ENCODE results near the gene HMGCR.

The HMGCR gene

DNA sequence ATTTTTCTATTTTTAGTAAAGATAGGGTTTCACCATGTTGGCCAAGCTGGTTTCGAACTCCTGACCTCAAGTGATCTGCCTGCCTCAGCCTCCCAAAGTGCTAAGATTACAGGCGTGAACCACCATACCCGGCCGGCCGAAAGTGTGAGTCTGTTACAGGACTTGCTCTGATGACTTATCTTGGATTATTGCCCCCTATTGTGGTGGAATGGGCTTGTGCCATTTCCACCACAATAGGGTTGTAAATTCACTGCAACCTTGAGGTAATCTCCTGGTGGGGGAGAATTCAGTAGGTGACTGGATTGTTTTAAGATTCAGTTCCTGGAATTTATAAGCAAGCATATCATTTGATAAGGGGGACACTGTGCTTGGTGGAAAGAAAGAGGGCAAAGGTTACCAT is 15.0 kb upstream of the HMGCR start:
- Histone ChIP-seq H3K9me3 (ENCODE audit: insufficient read depth, low read length) (no peaks in the 10 kb centered on the region), H3K4me2 (ENCODE audit: low read length) (no peak overlapping the region), H4K20me1 (ENCODE audit: insufficient read depth, low read length) (no peaks in the 10 kb centered on the region), H3K9ac (ENCODE audit: low read length) (no peak overlapping the region), H3K4me1 (ENCODE audit: low read length) (peaks cover 3% of the 10 kb centered on the region), H3K79me2 (ENCODE audit: low read length) (no peaks in the 10 kb centered on the region), H3K27me3 (ENCODE audit: low read depth, low read length) (no peaks in the 10 kb centered on the region), H3K36me3 (replicated peaks; ENCODE audit: low read depth, low read length) (no peaks in the 10 kb centered on the region), H2AFZ (ENCODE audit: low read depth, low read length) (no peak overlapping the region), H3K27ac (ENCODE audit: low read length) (no peak overlapping the region), H3K4me3 (ENCODE audit: low read length) (no peak overlapping the region)
- no peak for TF ChIP-seq EZH2phosphoT487 (IDR thresholded peaks at IDR 0.05; ENCODE audit: low read depth)
- TF ChIP-seq, protein P1, sequence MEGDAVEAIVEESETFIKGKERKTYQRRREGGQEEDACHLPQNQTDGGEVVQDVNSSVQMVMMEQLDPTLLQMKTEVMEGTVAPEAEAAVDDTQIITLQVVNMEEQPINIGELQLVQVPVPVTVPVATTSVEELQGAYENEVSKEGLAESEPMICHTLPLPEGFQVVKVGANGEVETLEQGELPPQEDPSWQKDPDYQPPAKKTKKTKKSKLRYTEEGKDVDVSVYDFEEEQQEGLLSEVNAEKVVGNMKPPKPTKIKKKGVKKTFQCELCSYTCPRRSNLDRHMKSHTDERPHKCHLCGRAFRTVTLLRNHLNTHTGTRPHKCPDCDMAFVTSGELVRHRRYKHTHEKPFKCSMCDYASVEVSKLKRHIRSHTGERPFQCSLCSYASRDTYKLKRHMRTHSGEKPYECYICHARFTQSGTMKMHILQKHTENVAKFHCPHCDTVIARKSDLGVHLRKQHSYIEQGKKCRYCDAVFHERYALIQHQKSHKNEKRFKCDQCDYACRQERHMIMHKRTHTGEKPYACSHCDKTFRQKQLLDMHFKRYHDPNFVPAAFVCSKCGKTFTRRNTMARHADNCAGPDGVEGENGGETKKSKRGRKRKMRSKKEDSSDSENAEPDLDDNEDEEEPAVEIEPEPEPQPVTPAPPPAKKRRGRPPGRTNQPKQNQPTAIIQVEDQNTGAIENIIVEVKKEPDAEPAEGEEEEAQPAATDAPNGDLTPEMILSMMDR (IDR thresholded peaks at IDR 0.05; ENCODE audit: low read depth, low read length): no peak

DNA sequence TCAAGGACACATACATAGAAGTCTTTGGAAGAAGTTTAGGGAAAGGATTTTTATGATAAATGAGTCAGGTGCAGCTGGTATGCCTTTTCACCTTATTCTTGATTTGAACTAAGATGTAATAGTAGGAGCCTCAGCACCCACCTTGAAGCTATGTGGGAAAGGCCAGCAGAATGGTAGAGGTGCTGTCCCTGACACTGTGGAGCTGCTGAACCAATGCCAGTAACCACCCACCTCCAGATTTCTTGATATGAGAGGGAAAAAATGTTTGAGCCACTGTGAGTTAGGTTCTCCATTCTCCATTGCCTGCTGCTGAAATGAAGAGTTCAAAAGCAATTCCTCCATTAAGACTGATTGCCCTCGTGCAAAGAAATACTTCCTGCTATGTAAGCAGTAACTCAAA is 12.2 kb upstream of the HMGCR start:
- no peak overlapping the region for H2AFZ ChIP-seq (ENCODE audit: low read depth, low read length)
- TF ChIP-seq EZH2phosphoT487 (IDR thresholded peaks at IDR 0.05; ENCODE audit: low read depth): no peak
- TF ChIP-seq, protein P1 (IDR thresholded peaks at IDR 0.05; ENCODE audit: low read depth, low read length): no peak
- H3K27me3 ChIP-seq (ENCODE audit: low read depth, low read length): no peaks in the 10 kb centered on the region
- no peak overlapping the region for H3K27ac ChIP-seq (ENCODE audit: low read length)
- no peaks in the 10 kb centered on the region for H4K20me1 ChIP-seq (ENCODE audit: insufficient read depth, low read length)
- H3K4me1 ChIP-seq (ENCODE audit: low read length): no peaks in the 10 kb centered on the region
- H3K4me3 ChIP-seq (ENCODE audit: low read length): no peak overlapping the region
- H3K9ac ChIP-seq (ENCODE audit: low read length): no peak overlapping the region
- H3K4me2 ChIP-seq (ENCODE audit: low read length): no peak overlapping the region
- no peaks in the 10 kb centered on the region for H3K36me3 ChIP-seq (replicated peaks; ENCODE audit: low read depth, low read length)
- H3K79me2 ChIP-seq (ENCODE audit: low read length): no peaks in the 10 kb centered on the region
- H3K9me3 ChIP-seq (ENCODE audit: insufficient read depth, low read length): no peaks in the 10 kb centered on the region

DNA sequence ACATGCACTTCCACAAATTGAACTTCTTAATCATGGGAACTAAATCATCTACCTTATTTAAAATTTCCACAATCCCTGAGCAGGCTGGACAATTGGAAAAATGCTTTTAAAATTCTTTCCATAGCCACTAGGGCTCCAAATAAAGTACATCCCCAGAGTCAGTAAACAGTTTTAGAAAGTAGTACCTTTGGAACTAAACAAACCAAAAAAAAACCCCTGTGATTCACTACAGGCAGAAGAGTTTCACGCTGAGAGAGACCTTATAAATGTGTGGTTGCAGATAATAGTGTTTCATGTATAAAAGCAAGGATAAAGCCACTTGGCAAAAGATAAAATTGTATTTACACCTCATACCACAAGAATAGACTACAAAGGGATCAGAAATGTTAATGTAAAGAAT is 11.8 kb upstream of the HMGCR start:
- Histone ChIP-seq H3K79me2 (ENCODE audit: low read length) (no peaks in the 10 kb centered on the region), H3K36me3 (replicated peaks; ENCODE audit: low read depth, low read length) (no peaks in the 10 kb centered on the region), H2AFZ (ENCODE audit: low read depth, low read length) (no peak overlapping the region), H3K9ac (ENCODE audit: low read length) (no peak overlapping the region), H3K4me3 (ENCODE audit: low read length) (no peak overlapping the region), H3K4me1 (ENCODE audit: low read length) (no peaks in the 10 kb centered on the region), H4K20me1 (ENCODE audit: insufficient read depth, low read length) (no peaks in the 10 kb centered on the region), H3K27ac (ENCODE audit: low read length) (no peak overlapping the region), H3K27me3 (ENCODE audit: low read depth, low read length) (no peaks in the 10 kb centered on the region), H3K9me3 (ENCODE audit: insufficient read depth, low read length) (no peaks in the 10 kb centered on the region), H3K4me2 (ENCODE audit: low read length) (no peak overlapping the region)
- TF ChIP-seq EZH2phosphoT487 (IDR thresholded peaks at IDR 0.05; ENCODE audit: low read depth): no peak
- TF ChIP-seq, protein P1 (IDR thresholded peaks at IDR 0.05; ENCODE audit: low read depth, low read length): no peak

DNA sequence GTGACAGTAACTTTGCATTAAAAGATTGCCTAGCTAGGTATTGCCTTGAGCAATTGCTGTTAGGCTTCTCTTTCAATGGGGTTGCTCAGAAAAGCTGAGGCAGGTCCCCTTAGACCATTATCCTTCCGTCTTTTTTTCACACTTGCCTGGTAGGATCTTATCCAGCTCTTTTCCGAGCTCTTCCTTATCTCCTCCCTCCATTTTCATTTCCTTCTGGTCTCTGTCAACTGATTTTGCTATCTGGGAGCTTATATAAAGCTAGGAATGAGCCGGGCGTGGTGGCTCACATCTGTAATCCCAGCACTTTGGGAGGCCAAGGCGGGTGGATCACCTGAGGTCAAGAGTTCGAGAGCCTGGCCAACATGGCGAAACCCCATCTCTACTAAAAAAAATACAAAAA is 6.6 kb upstream of the HMGCR start:
- Histone ChIP-seq H3K9ac (ENCODE audit: low read length) (no peak overlapping the region), H3K4me1 (ENCODE audit: low read length) (peaks cover 3% of the 10 kb centered on the region), H3K4me3 (ENCODE audit: low read length) (no peak overlapping the region), H4K20me1 (ENCODE audit: insufficient read depth, low read length) (no peaks in the 10 kb centered on the region), H3K4me2 (ENCODE audit: low read length) (no peak overlapping the region), H3K27me3 (ENCODE audit: low read depth, low read length) (no peaks in the 10 kb centered on the region), H3K36me3 (replicated peaks; ENCODE audit: low read depth, low read length) (no peaks in the 10 kb centered on the region), H3K9me3 (ENCODE audit: insufficient read depth, low read length) (no peaks in the 10 kb centered on the region), H3K79me2 (ENCODE audit: low read length) (no peaks in the 10 kb centered on the region), H3K27ac (ENCODE audit: low read length) (no peak overlapping the region), H2AFZ (ENCODE audit: low read depth, low read length) (no peak overlapping the region)
- TF ChIP-seq, protein P1 (IDR thresholded peaks at IDR 0.05; ENCODE audit: low read depth, low read length): no peak
- no peak for TF ChIP-seq EZH2phosphoT487 (IDR thresholded peaks at IDR 0.05; ENCODE audit: low read depth)
